ENCODE measurements around the gene MSRB3.
"Not testable (repeated sequence)": the region's sequence is repeated elsewhere in the genome, so short reads cannot be mapped to it uniquely, and the experiment has no call there.

MSRB3 gene

GRCh38 chr12:65454115-65454787 lies 175.8 kb downstream of the MSRB3 start:
- DNase-seq = no peak

- DNase-seq = not testable (repeated sequence)
These were observed 178.9 kb downstream of the MSRB3 start for GRCh38 chr12:65457341-65457740.

GRCh38 chr12:65458718-65459117 lies 180.2 kb downstream of the MSRB3 start:
- DNase-seq = no peak

GRCh38 chr12:65459545-65459944 lies 181.1 kb downstream of the MSRB3 start:
- DNase-seq = no peak

GRCh38 chr12:65460063-65460462 lies 181.6 kb downstream of the MSRB3 start:
- no peak for DNase-seq

- DNase-seq = no peak
These were observed 182.5 kb downstream of the MSRB3 start for GRCh38 chr12:65461017-65461416.

GRCh38 chr12:65462484-65462883 lies 184.0 kb downstream of the MSRB3 start:
- DNase-seq = no peak

- DNase-seq = no peak
These were observed 184.6 kb downstream of the MSRB3 start for GRCh38 chr12:65463082-65463481.

GRCh38 chr12:65463611-65464010 lies 185.1 kb downstream of the MSRB3 start:
- no peak for DNase-seq

- no peak for DNase-seq
These were observed 186.4 kb downstream of the MSRB3 start for GRCh38 chr12:65464930-65465329.

- no peak for DNase-seq
These were observed 187.5 kb downstream of the MSRB3 start for GRCh38 chr12:65465766-65466547.

- DNase-seq = no peak
These were observed 188.4 kb downstream of the MSRB3 start for GRCh38 chr12:65466911-65467310.

- DNase-seq = no peak
These were observed 191.8 kb downstream of the MSRB3 start for GRCh38 chr12:65470256-65470655.

GRCh38 chr12:65472079-65472478 lies 193.6 kb downstream of the MSRB3 start:
- DNase-seq = no peak

GRCh38 chr12:65474831-65475230 lies 196.3 kb downstream of the MSRB3 start:
- DNase-seq = no peak

- DNase-seq = no peak
These were observed 199.2 kb downstream of the MSRB3 start for GRCh38 chr12:65477721-65478120.

- DNase-seq = not testable (repeated sequence)
These were observed 205.5 kb downstream of the MSRB3 start for GRCh38 chr12:65483891-65484516.

GRCh38 chr12:65488197-65488596 lies 209.7 kb downstream of the MSRB3 start:
- DNase-seq = no peak

- DNase-seq = no peak
These were observed 211.8 kb downstream of the MSRB3 start for GRCh38 chr12:65490250-65490649.

- no peak for DNase-seq
These were observed 214.8 kb downstream of the MSRB3 start for GRCh38 chr12:65492998-65493912.

GRCh38 chr12:65493913-65494245 lies 215.4 kb downstream of the MSRB3 start:
- DNase-seq = no peak

GRCh38 chr12:65494537-65494936 lies 216.1 kb downstream of the MSRB3 start:
- no peak for DNase-seq
